ENCODE data around the gene MAPK8IP3.

MAPK8IP3 gene

DNA sequence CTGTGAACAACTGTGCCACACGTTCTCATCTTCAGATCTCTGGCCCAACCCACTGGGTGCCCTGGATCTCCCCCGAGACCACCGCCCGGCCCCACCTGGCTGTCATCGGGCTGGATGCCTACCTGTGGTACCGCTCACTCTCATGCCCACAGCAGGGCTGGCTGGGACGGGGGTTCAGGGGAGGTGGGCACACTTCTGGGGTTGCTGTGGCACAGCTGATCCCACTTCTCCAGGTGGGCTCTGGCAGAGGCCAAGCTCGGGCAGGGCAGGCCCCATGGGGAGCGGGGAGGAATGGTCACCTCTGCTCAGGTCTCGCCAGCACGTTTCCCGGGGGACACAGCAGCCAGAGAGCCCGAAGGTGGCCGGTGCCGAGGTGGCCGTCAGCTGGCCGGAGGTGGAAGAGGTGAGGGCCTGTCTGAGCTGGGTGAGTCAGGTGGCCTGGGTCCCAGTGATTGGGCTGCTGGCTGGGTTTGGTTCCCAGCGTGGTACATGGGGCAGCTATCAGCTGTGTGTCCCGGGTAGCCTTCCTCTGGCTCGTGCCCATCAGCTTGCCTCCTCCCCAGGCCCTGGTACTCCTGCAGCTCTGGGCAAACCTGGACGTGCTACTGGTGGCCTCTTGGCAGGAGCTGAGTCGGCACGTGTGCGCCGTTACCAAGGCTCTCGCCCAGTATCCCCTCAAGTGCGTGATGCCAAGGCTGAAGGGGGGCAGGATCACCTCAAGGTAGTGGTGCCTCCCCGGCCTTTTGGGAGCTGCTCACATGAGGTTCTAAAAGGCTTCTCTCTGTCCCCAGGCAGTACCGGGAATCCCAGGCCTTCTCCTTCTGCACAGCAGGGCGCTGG, 69.2 kb downstream of the MAPK8IP3 start:
- DNase-seq (ENCODE audit: low spot score): no peak

- no peak for DNase-seq (ENCODE audit: low spot score)
Observed at GRCh38 chr16:1775846-1776671, 70.1 kb downstream of the MAPK8IP3 start.

GRCh38 chr16:1776672-1776955, 70.6 kb downstream of the MAPK8IP3 start:
- no peak for DNase-seq (ENCODE audit: low spot score)

DNA sequence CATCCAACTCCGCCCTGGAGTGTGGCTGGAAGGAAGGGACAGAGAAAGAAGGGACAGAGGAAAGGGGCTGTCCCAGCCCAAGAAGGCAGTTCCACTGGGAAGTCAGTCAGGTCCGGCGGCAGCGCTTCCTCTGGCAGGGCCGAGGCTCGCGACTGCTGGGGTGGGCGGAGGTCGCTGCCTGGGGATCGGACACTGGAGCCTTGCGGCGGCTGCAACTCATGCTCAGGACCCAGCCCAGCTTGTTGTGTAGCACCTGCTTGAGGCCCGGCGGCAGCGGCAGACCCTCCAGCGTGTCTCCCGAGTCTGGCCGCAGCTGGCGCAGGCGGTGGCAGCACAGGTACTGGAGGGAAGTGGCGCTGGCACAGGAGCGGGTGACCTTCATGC, 71.0 kb downstream of the MAPK8IP3 start:
- no peak for DNase-seq (ENCODE audit: low spot score)

DNA sequence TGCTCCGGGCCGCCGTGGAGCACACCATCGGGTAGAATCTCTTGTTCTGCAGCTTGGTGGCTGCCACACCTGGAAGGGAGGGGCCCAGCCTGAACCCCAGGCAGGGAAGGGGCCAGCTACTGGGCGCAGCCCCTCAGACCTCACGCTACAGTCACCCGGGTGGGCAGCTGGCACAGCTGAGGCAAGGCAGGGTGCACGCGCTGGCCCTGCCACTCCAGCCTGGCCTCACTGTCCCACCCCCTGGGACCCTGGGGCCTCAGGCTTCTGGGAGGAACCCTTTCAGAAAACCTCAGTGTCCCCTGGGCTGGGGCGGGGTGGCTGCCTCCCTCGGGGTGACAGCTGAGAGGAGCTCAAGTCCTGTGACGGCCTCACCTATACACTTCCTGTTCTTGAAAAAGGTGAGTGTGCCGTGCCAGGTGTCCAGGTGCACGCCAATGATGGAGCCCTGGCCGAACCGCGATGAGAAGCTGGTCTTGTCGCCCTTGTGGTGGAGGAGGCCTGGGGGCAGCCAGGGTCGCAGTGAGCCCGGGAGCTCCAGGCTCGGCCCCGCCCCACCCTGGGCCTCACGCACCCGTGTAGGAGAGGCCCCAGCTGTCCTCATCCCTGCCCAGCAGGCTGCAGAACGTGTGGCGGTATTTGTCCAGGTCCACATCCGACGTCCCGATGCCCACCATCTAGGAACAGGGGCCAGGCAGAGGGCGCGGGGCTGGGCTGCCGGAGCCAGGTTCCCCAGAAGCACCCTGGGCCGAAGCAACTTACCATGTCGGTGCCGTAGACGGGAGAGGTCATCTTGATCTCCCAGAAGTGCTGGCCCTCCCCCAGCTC, 71.6 kb downstream of the MAPK8IP3 start:
- no peak for DNase-seq (ENCODE audit: low spot score)

DNA sequence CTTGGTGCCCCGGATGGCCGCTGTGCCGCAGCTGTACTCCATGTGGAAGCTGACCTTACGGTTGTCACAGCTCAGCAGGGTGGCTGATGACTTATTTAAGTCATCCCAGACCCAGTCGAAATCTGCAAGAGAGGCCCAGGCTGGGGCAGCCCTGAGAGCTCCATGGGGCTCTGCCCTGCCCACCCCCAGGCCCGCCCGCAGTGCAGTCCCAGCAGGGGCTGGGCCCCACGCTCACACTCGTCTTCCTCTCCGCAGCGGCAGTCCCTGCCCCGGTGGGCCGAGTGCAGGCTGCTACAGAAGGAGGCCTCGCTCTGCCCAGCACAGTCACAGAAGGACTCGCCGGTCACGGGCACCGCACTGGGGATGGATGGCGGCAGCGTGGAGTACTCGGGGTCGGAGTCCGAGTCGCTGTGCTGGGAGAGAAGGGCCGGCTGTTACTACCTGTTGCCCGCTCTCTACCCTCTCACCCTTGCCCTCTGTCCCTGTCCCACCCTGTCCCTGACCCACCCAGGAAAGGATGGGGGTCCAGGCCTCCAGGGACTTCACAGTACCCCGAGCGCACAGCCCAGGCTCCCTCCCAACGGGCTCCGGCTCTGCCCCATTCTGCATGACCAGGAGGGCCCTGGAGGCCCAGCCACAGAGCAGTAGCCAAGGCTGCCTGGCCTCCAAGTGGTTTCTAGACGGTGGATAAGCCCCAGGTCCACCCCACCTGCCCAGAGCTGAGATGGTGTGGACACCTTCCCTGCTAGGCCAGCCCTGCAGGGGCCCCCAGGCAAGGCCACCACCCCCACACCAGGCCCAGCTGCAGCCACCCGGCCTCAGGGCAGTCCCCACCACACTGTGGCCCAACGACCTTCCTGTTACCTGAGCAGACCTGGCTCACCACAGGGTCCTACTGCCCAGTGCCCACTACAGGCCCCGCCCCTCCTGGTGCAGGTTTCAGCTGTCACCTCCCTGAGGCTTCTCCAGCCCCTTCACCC, 72.5 kb downstream of the MAPK8IP3 start:
- DNase-seq (ENCODE audit: low spot score): no peak

DNA sequence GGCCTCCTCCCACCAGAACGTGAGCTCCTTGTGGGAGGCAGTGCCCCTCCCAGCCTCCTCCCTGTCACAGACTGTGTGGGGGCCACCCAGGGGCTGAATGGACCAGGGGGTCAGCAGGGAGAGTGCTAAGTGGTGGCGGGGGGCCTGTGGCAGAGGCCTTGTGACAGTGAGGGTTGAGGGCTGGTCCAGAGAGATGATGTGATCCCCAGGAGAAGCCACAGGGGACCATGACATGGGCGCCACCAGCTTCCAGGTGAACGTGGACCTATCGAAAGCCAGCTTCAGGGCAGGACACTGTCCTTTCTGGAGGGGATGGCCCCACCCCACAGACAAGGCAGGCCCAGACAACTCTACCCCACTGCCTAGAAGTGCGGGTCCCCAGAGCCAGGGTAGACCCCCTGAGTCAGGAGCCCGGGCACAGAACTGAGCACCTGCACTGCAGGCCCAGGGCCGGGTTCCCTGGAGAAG, 73.3 kb downstream of the MAPK8IP3 start:
- no peak for DNase-seq (ENCODE audit: low spot score)

DNA sequence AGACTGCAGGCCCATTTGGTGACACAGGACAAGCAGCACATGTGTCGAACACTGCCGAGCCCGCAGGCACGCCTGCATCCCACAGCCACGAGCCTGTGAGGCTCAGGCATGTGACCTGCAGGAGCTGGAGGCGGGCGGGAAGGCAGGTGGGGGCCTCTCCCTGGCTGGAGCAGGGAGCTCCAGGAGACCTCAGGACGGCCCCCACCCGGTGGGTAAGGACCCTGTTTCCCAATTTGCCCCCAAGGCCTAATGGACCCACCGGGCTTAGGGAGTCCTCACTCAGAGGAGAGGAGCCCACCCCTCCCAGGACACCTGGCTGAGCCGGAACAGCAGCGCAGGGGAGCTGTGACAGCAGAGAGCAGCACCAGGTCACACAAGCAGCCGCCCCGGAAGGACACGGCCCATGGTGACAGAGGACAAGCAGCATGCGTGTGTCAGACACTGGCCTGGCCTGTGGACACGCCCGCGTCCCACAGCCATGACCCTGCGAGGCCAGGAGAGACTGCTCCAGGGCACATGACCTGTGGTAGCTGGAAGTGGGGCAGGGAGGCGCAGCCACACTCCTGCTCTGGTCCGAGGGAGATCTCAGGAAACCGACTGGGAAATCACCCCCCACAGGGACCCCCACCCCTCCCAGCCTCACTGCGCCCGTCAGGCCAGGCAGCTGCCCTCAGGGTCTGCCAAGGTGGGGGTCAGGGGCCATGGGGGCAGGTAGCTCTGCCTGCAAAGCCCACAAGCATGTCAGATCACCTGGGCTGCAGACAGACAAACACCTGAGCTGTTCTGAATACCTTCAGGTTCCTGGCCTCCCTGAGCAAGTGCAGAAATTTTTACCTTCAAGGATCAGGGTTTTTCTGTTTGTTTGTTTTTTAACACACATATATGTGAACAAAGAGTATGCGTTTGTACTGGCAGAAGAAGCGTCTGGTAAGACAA, 74.0 kb downstream of the MAPK8IP3 start:
- no peak for DNase-seq (ENCODE audit: low spot score)

- no peak for DNase-seq (ENCODE audit: low spot score)
Observed at GRCh38 chr16:1780677-1781072, 74.7 kb downstream of the MAPK8IP3 start.

DNA sequence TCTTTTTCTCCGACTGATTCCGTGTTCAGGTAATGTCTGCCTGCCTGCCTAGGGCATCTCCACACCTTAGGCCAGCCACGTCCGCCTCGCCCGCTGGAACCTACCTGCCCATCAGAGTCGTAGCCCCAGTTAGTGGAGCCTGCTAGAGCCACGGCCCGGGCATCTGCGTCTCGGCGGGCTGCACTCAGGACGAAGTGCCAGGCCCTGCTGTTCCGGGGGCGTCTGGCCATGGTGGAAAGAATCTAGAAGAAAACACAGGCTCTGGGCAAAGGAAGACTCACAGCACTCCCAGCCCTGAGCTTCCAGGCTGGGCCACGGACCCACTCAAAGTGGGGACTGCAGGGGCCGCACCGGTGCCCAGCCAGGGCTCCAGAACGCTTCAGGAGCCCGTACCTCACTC, 75.3 kb downstream of the MAPK8IP3 start:
- no peak for DNase-seq (ENCODE audit: low spot score)

- DNase-seq (ENCODE audit: low spot score): no peak
Observed at GRCh38 chr16:1781758-1782407, 75.9 kb downstream of the MAPK8IP3 start.

- peak; percentile 100 for DNase-seq (ENCODE audit: low spot score)
Observed at GRCh38 chr16:1782408-1783264, 76.6 kb downstream of the MAPK8IP3 start, which contains the start of the genes NUBP2 and SPSB3. Gene NUBP2 (plus strand): TSS chr16:1782960. CDS start chr16:1783021, 61 bp downstream. Gene SPSB3 (minus strand): TSS chr16:1782571. CDS start chr16:1781483, 1,088 bp downstream.

GRCh38 chr16:1784977-1785845, 79.2 kb downstream of the MAPK8IP3 start:
- DNase-seq (ENCODE audit: low spot score): no peak

DNA sequence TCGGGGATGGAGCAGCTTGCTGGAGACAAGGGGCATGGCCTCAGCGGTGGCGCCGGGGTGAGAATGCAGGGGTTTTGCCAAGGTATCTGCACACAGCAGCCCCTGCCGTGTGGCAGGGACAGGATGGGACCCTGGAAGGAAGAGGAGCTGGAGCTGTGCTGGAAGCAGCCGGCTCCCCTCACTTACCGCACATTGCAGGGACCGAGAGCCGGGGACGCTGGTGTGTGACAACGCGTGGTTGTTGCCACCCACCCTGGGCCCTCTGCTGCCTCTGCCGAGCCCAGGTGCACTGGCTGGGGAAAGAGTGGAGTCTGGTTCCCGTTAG, 79.8 kb downstream of the MAPK8IP3 start:
- no peak for DNase-seq (ENCODE audit: low spot score)

GRCh38 chr16:1786242-1787055, 80.5 kb downstream of the MAPK8IP3 start:
- no peak for DNase-seq (ENCODE audit: low spot score)

DNA sequence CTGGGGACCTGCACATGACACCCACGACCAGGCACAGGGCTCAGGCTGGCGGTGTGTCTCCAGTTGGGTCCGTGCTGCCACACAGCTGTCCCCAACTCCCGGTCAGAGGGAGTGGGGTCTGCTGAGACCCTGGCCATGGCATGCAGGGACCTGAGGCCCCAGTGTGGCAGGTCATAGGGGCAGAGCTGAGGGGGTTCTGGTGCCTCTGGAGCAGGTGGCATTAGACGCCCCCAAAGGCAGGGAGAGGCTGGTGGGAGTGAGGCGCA, 81.0 kb downstream of the MAPK8IP3 start:
- no peak for DNase-seq (ENCODE audit: low spot score)
